Stimulated activated CD4-positive, alpha-beta T cell treated with anti-CD3 and anti-CD28 coated beads, Interleukin-1b, Interleukin-23, amount 100 ng/mL, for 24 hours (primary cell): ENCODE data around the gene ATG7.
"Not testable (repeated sequence)": the region's sequence is repeated elsewhere in the genome, so short reads cannot be mapped to it uniquely, and the experiment has no call there.

Source experiments
- DNase-seq, 4 experiments: peaks; one replicate each; pipeline ENCODE4 v3.0.0-alpha.2; 2020; ENCODE audit warnings: low read depth in 4 of 4, low spot score in 1 of 4

ATG7 gene

DNA sequence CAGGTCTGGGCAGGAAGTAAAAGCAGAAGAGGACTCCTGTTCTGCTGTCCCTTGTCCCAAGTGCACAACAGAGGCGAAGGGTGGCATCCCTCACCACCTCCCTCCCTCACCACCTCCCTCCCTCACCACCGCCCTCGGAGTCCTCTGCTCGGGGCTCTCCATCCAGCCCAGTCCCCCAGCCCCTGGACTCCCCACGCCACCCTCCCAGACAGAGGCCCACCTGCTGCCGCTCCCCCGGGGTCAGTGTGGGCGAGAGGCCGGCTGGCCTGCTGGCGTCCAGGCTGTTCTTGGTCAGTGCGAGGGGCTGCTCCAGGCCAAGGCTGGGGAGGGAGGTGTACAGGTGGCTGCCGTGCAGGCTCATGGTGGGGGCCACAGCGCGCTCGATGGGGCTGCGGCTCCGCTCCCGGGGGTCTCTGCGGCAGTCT lies 292.4 kb downstream of the ATG7 start:
- no peak for DNase-seq

DNA sequence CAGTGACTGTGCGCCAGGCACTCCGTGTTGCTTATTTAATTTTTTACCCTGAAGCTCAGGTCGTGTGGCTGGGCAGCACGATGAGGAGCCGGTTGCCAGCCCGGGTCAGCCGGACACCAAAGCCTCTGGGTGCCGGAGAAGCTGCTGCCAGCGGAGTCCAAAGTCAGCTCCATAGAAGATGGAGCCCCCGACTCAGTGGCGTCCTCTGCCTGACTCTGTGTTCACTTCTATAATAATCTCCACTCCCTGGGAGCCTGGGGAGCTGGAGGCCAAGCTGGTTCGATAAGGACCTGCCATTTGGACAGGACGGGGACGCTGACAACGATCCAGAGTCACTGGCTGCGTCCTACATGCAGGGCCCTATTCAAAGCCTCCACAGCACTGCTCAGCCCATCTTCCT lies 292.9 kb downstream of the ATG7 start:
- no peak for DNase-seq

GRCh38 chr3:11565492-11565891 lies 293.3 kb downstream of the ATG7 start:
- DNase-seq, result no peak

GRCh38 chr3:11565932-11566331 lies 293.7 kb downstream of the ATG7 start:
- DNase-seq, result no peak

DNA sequence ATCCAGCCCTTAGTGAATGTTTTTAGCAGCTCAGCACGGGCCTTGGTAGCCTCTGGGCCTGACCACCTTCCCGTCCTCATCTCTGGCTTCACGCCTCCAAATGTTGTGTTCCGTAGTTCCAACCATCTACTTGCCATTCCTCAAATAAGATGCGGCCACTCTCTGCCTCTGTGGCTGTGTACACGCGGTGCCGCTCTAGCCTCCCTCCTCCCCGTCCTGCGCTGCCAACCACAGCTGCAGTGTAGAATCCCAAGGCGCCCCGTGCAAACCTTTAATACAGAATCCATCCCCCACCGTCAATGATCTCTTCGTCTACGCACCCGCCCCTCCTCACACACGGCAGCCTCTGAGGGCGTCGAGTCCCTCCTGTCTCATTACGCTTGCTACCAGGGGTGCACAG lies 294.3 kb downstream of the ATG7 start:
- DNase-seq, result no peak

- no peak for DNase-seq
Observed at GRCh38 chr3:11566916-11567315, 294.7 kb downstream of the ATG7 start.

- DNase-seq, result no peak
Observed at GRCh38 chr3:11567516-11568467, 295.6 kb downstream of the ATG7 start.

GRCh38 chr3:11568503-11569155 lies 296.4 kb downstream of the ATG7 start:
- no peak for DNase-seq

DNA sequence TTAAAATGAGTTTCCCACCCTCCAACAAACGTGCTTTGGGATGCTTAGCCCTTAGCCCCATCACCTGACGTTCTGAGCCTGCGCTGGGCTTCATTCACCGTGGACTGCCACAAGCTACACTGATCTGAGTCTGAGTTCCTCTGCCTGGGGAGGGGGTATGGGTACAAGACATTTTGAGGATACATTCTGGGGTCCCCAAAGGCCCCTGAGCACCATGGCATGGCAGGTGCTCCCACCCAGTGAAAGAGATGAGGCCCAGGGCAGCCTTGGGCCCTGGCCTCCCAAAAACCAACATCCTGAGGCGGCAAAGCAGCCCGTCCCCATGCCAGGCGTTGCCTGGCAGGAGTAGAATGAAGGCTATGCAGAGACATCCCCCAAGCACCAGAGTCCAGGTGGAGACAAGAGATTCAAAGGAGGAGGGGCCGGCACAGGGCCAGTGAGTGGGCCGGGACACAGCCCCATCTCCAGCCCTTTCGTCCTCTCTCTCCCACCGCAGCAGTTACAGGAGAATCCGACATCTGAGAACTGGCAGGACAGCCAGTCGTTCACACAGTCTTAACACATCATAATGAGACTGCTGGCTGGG lies 297.1 kb downstream of the ATG7 start:
- no peak for DNase-seq

DNA sequence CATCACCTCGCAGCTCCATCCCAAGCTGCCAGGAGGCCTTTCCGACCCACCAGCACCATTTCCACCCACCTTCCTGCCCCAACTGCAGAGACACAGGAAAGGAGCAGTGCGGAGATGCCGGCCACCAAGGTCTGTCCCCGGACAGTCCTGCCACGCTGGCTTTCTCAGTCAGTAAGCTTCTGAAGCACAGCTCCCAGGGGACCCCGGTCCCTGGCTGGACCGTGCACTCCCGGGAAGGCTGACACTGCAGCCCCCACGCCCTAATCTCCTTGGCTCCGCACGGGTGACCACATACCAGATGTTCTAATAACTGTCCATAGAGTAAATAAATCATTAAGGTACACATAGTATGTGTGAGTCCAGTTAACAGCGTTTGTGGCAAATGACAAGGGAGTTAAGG lies 298.1 kb downstream of the ATG7 start:
- no peak for DNase-seq

GRCh38 chr3:11570789-11571495 lies 298.7 kb downstream of the ATG7 start:
- DNase-seq, result no peak

DNA sequence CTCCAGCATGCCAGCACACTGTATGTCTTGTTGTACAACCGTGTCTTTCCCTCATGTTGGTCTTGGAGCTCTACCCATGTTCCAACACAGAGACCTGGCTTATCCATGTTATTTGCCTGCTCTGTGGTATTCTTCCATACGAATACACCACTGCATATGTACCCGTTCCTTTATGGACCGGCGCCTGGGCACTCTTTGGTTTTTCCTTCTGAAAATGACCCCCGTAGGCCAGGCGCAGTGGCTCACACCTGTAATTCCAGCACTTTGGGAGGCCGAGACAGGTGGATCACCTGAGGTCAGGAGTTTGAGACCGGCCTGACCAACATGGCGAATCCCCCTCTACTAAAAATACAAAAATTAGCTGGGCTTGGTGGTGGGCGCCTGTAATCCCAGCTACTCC lies 300.5 kb downstream of the ATG7 start:
- not testable (repeated sequence) for DNase-seq

- no peak for DNase-seq
Observed at GRCh38 chr3:11574981-11575669, 302.9 kb downstream of the ATG7 start.

DNA sequence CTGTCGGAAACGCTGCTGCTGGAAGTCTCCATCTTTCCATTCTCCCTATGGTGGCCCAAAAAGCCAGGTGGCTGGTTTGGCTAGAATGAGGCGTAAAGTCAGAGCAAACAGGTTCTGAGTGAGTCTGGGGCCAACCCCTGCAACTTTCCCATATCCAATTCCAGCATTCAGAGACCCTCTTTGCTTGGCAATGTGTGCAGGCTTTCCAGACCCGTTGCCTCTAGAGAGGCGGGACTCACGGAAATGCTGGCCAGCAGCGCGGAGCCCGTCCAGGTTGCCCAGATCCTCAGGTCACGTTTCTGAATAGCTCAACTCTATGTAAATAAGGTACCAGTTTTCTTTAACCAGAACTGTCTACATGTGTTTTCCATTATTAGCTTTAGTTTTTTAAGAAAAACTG lies 303.5 kb downstream of the ATG7 start:
- no peak for DNase-seq

DNA sequence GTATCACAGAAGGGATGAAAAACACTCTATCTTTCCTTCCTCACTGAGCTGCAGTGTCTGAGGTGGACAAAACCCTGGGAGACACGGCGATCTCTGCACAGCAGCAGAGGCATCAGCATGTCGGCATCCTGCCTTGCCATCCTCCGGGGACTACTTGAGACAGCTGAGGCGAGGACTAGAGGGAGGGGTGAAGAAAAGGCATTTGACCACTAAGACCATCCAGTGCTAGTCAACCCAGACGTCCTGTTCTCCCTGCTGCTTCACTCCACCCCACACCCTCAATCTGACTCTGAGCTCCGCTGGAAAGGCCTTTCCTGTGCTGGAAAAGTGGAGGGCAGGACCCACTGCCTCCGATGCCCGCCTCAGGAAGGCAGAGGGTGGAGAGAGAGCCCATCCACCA lies 304.3 kb downstream of the ATG7 start:
- no peak for DNase-seq

DNA sequence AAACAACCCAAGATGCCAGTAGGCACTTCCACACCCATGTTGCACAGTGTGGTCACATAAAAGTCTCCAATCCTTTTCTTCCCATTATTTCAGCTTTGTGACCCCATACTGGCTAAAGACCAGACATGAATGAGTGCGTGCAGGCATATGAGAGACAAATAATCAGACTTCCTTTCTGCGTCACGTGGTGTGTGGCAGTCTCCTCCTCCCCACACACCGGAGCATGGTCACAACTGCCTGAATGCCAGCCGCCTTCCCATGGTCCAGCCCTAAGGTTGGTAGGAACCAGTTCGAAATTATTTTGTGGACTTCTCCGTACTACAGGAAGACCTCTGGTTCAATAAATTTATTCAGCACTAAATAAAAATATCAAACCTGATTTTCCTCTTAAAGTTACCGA lies 306.0 kb downstream of the ATG7 start:
- no peak for DNase-seq

GRCh38 chr3:11580645-11581044 lies 308.4 kb downstream of the ATG7 start:
- no peak for DNase-seq

DNA sequence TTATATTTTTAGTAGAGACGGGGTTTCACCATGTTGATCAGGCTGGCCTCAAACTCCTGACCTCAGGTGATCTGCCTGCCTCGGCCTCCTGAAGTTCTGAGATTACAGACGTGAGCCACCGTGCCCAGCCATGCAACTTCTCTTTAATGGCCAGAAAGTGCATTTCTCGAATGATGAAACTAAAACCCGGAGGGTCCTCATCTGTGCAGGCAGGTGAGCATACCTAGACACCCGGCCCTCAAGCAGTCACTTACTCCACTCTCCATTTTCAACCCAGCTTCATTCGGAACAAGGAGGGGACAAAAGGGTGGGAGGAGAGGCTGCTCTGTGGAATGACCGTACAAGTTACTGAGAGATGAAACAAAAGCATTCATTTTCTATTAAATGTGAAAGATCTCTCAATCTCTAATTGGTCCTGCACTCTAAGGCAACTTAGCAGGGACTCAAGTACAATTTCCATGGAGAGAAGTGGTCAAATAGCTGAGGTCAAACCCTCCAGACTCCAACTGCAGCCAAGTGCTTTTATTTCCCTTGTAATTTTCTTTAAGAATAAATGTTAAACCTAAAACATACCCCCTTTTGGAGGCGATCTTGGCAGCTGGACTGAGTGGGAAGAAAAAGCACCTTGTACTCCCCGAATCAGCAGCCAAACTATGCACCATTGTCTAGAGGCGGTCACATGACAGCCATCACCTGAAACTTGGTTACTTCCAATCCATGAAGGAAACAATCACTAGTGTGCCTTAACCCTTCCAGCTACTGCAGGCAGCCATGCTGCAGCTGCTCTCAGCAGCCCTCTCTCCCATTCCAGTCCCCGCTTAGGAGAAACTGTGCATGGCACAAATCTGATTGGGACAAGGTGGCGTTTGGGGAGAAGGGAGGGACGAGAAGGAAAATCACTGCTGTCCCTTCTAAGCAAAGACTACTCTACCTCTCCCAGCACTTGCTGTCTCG lies 309.3 kb downstream of the ATG7 start:
- DNase-seq, result no peak

DNA sequence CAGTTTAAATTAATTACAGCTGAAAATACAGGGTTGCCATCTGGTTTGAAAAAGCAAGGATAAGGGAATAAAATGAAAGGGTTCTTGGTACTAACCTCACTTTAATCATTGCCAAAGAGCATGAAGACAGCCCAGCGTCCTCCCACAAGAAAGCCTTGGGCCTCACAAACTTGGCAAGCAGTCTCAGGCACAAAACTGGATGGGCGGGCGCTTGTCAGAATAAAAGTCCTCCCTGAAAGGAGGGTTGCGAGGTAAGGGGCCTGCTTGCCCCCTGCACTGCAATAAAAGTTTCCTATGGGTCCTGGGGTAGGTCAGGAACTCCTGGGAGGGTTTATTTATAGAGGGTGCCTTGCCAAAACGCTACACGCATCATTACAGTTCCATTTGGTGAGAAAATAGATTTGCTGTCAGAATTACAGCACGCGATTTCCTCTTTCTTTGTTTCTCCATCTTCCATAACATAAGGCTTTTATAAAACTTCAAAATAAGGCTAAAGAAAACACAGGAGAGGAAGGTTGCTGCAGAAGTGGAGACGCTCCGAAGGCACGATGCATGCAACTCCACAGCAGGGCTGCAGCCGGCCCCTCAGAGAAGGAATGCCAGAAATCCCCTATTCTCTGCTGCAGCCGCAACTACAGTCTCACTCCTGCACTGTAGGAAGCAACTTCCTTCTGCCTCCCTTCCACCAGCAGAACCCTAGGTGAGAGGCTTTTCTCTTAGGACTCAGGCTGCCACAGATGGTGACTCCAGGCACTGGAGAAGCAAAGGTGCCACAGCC lies 310.2 kb downstream of the ATG7 start:
- no peak for DNase-seq
